ENCODE data around the gene NKAIN1. TPM values are rescaled to one million over a fixed set of nuclear protein-coding genes. Genes with fewer than 3 reads are reported as not detected.

Gene NKAIN1
- polyA plus RNA-seq, 1 donor (not counting 4 experiments of a cell fraction or from before 2014, with no cell fraction given) = not detected

GRCh38 chr1:31224068-31224467 is 15.6 kb downstream of the NKAIN1 start:
- Histone ChIP-seq H2AFZ (ENCODE audit: control insufficient read depth, low read length) (no peak overlapping the region), H3K4me3 (ENCODE audit: control insufficient read depth in 2 of 3, extremely low read depth in 1 of 3, insufficient read depth in 2 of 3, low read depth in 1 of 3, low read length in 3 of 3) (no peak overlapping the region), H3K9ac (ENCODE audit: control insufficient read depth, extremely low read depth, insufficient read depth, low read length) (no peak overlapping the region), H4K20me1 (ENCODE audit: control insufficient read depth, extremely low read depth, insufficient read depth, low read length) (no peaks in the 10 kb centered on the region), H3K36me3 (ENCODE audit: control insufficient read depth in 2 of 2, extremely low read depth in 1 of 2, insufficient read depth in 2 of 2, low read length in 2 of 2) (no peaks in the 10 kb centered on the region), H3K4me1 (ENCODE audit: control insufficient read depth, extremely low read depth, insufficient read depth, low read length) (no peaks in the 10 kb centered on the region), H3K27me3 (ENCODE audit: control insufficient read depth, extremely low read depth, insufficient read depth, low read length) (peaks cover 13% of the 10 kb centered on the region), H3K4me2 (ENCODE audit: control insufficient read depth, extremely low read depth, insufficient read depth, low read depth, low read length) (no peak overlapping the region), H3K9me3 (ENCODE audit: control insufficient read depth, low read depth, low read length) (no peaks in the 10 kb centered on the region), H3K79me2 (ENCODE audit: control insufficient read depth, insufficient read depth, low read length) (no peaks in the 10 kb centered on the region), H3K9me1 (ENCODE audit: control insufficient read depth, extremely low read depth, insufficient read depth, low read length) (no peaks in the 10 kb centered on the region), H3K27ac (ENCODE audit: control insufficient read depth, insufficient read depth, low read length) (no peak overlapping the region)
- TF ChIP-seq, protein P1, sequence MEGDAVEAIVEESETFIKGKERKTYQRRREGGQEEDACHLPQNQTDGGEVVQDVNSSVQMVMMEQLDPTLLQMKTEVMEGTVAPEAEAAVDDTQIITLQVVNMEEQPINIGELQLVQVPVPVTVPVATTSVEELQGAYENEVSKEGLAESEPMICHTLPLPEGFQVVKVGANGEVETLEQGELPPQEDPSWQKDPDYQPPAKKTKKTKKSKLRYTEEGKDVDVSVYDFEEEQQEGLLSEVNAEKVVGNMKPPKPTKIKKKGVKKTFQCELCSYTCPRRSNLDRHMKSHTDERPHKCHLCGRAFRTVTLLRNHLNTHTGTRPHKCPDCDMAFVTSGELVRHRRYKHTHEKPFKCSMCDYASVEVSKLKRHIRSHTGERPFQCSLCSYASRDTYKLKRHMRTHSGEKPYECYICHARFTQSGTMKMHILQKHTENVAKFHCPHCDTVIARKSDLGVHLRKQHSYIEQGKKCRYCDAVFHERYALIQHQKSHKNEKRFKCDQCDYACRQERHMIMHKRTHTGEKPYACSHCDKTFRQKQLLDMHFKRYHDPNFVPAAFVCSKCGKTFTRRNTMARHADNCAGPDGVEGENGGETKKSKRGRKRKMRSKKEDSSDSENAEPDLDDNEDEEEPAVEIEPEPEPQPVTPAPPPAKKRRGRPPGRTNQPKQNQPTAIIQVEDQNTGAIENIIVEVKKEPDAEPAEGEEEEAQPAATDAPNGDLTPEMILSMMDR (optimal IDR thresholded peaks at IDR 0.05 in 1 of 3, IDR thresholded peaks at IDR 0.05 in 1 of 3, conservative IDR thresholded peaks at IDR 0.05 in 1 of 3; ENCODE audit: extremely low read depth in 1 of 3, insufficient read depth in 2 of 3, low read length in 3 of 3) = no peak
- TF ChIP-seq EZH2 (IDR thresholded peaks at IDR 0.05; ENCODE audit: low read length) = no peak
- dilution Hi-C loops (cut with MboI; ENCODE audit: extremely low pct_ligation_motif_present, low sequenced_read_pairs) = no loop called here
- FAIRE-seq (no peak), DNase-seq (ENCODE audit: low read depth, low spot score) (no peak)

GRCh38 chr1:31222176-31222575 is 17.5 kb downstream of the NKAIN1 start:
- Histone ChIP-seq H3K4me2 (ENCODE audit: control insufficient read depth, extremely low read depth, insufficient read depth, low read depth, low read length) (no peak overlapping the region), H3K9me1 (ENCODE audit: control insufficient read depth, extremely low read depth, insufficient read depth, low read length) (no peaks in the 10 kb centered on the region), H3K4me3 (ENCODE audit: control insufficient read depth in 2 of 3, extremely low read depth in 1 of 3, insufficient read depth in 2 of 3, low read depth in 1 of 3, low read length in 3 of 3) (no peak overlapping the region), H3K27me3 (ENCODE audit: control insufficient read depth, extremely low read depth, insufficient read depth, low read length) (peaks cover 13% of the 10 kb centered on the region), H4K20me1 (ENCODE audit: control insufficient read depth, extremely low read depth, insufficient read depth, low read length) (no peaks in the 10 kb centered on the region), H2AFZ (ENCODE audit: control insufficient read depth, low read length) (no peak overlapping the region), H3K27ac (ENCODE audit: control insufficient read depth, insufficient read depth, low read length) (no peak overlapping the region), H3K9me3 (ENCODE audit: control insufficient read depth, low read depth, low read length) (no peaks in the 10 kb centered on the region), H3K79me2 (ENCODE audit: control insufficient read depth, insufficient read depth, low read length) (no peaks in the 10 kb centered on the region), H3K36me3 (ENCODE audit: control insufficient read depth in 2 of 2, extremely low read depth in 1 of 2, insufficient read depth in 2 of 2, low read length in 2 of 2) (no peaks in the 10 kb centered on the region), H3K4me1 (ENCODE audit: control insufficient read depth, extremely low read depth, insufficient read depth, low read length) (no peaks in the 10 kb centered on the region), H3K9ac (ENCODE audit: control insufficient read depth, extremely low read depth, insufficient read depth, low read length) (no peak overlapping the region)
- no peak for DNase-seq (ENCODE audit: low read depth, low spot score)
- FAIRE-seq = no peak
- dilution Hi-C loops (cut with MboI; ENCODE audit: extremely low pct_ligation_motif_present, low sequenced_read_pairs) = no loop called here
- no peak for TF ChIP-seq EZH2 (IDR thresholded peaks at IDR 0.05; ENCODE audit: low read length)
- TF ChIP-seq, protein P1 (optimal IDR thresholded peaks at IDR 0.05 in 1 of 3, IDR thresholded peaks at IDR 0.05 in 1 of 3, conservative IDR thresholded peaks at IDR 0.05 in 1 of 3; ENCODE audit: extremely low read depth in 1 of 3, insufficient read depth in 2 of 3, low read length in 3 of 3) = no peak
